ENCODE results near the gene NID1.
"Not testable (repeated sequence)": the region's sequence is repeated elsewhere in the genome, so short reads cannot be mapped to it uniquely, and the experiment has no call there.

NID1 gene

DNA sequence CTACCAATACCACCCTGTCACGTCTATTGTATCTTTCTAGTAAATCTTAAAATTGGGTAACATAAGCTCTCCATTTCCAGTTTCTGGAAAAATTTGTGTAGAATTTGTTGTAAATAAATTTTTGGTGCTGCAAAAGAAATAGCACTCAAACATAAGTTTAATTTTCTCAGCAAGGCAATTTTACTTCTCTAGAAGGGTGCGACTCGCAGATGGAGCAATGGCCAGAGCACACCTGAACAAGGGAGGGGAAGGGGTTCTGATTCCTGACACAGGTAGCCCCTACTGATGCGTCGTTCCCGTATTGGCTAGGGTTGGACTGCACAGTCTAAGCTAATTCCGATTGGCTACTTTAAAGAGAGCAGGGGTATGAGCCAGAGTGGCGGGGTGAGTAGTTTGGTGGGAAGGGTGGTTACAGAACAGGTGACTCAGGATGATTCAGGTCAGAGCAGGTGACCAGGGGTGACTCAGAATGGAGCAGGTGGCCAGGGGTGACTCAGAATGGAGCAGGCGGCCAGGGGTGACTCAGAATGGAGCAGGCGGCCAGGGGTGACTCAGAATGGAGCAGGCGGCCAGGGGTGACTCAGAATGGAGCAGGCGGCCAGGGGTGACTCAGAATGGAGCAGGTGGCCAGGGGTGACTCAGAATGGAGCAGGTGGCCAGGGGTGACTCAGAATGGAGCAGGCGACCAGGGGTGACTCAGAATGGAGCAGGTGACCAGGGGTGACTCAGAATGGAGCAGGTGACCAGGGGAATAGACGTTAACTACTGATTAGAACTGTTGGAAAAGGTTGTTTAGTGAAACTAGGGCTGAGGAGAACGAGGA, 32.0 kb upstream of the NID1 start:
- not testable (repeated sequence) for DNase-seq (ENCODE audit: low spot score)

DNA sequence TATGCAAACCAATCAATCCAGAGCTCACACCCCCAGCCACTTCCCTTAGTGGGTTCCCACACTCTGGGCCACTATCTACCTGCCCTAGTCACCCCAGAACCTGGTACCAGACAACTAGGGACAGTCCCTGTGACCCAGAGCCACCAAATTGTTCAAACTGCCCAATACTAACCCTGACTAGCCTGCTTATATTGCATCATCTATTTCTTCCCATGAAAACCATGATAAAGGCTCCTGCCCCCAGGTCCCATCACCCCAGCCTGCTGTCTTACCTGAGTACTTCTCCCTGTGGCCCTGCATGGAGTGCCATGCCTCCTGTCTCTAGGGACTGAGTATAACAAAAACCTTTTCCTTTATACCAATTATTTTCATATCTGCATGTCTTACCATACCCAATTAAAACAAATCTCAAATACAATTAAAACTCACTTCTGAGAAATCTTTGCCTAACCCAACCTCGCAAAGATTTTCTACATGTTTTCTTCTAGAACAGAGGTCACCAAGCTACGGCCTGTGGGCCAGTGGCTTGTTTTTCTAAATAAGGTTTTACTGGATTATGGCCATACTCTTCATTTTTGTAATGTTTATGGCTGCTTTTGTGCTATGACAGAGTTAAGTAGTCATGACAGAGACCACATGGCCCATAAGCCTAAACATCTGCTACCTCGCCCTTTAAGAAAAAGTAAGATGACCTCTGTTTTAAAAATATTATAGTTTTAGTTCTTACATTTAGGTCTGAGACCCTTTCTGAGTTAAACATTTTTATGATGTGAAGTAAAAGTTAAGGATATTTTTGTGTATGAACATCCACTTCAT, 31.0 kb upstream of the NID1 start:
- no peak for DNase-seq (ENCODE audit: low spot score)

DNA sequence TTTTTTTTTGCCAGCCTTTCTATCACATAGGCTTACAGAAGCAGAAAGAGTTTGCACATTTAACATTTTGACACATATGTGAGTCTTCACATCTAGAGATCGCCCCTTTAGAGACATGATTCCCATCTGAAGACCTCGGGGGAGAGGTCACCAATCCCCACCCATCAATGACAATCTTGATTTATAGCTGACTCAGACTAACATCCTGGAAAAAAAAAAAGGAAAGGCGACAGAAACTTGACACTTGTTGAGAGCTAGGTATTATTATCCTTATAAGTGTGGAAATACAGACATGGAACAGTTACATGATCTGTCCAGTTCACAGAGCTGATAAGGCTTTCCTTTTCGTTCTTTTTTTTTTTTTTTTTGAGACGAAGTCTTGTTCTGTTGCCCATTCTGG, 28.0 kb upstream of the NID1 start:
- no peak for DNase-seq (ENCODE audit: low spot score)

DNA sequence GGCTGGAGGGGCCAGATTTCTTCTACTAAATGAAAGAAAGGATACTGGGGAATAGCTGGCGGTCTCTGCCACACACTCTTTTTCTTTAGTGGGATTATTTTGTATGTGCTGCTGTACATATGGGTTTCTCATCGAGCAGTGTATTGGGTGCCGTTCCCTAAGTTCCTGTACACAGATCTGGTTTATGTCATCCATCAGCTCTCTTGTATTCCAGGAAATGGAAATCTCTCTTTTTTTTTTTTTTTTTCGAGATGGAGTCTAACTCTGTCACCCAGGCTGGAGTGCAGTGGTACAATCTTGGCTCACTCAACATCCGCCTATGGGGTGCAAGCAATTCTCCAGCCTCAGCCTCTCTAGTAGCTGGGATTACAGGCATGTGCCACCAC, 27.0 kb upstream of the NID1 start:
- no peak for DNase-seq (ENCODE audit: low spot score)

DNA sequence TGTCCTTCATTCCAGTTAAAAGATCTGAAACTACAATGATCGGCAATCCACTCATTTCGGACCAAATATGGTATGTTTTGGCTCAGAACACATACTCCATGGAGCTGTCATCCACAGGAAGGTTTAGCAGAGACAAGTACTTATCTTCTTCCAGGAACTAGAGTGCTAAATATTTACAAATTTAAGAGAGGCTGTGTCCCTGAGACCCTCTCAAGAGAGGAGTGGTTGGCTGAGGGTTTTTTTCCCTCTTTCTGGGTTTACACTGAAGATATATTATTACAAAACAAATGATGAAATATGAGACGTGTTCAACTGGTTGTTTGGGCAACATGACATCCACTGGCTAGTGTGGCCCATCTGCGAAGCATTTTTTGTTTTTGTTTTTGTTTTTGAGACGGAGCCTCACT, 25.9 kb upstream of the NID1 start:
- no peak for DNase-seq (ENCODE audit: low spot score)

DNA sequence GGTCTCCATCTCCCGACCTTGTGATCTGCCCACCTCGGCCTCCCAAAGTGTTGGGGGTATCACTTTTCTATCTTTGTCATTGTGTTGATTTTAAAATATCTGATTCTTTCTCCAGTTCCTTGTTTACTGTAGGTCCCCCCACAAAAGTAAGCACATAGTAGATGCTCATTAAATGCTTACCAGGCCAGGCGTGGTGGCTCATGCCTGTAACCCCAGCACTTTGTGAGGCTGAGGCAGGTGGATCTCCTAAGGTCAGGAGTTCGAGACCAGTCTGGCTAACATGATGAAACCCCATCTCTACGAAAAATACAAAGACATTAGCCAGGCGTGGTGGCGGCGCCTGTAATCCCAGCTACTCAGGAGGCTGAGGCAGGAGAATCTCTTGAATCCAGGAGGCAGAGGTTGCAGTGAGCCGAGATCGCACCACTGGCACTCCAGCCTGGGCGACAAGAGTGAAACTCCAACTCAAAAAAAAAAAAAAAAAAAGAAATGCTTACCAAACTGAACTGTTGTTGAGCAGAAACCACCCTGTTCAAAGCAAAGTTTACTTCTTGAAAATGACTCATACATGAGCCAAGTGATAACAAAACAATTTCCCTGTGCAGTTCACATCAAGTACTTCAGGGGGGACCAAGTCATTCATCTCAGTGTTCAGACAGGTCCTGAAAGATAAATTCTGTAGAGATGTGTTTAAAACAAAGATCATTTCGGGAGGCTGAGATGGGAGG, 24.3 kb upstream of the NID1 start:
- no peak for DNase-seq (ENCODE audit: low spot score)

DNA sequence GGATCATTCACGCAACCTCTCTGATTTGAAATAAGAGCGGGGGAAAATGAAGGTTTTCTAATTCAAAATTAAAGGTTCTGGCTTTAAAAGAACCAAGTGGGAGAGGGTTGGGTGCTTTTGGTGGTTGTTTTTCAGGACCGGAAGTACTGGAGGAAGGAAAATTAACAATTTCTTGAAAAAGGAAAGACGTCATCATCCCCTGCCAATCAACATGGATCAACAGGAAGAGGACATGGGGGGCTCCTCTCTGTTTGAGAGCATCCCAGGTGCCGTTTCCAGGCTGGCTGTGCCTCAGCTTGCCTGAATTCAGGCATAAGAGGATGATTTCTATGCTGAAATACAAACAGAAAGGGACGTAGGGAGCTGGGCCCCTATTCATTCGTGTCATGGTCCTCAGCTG, 21.6 kb upstream of the NID1 start:
- DNase-seq (ENCODE audit: low spot score), result no peak

DNA sequence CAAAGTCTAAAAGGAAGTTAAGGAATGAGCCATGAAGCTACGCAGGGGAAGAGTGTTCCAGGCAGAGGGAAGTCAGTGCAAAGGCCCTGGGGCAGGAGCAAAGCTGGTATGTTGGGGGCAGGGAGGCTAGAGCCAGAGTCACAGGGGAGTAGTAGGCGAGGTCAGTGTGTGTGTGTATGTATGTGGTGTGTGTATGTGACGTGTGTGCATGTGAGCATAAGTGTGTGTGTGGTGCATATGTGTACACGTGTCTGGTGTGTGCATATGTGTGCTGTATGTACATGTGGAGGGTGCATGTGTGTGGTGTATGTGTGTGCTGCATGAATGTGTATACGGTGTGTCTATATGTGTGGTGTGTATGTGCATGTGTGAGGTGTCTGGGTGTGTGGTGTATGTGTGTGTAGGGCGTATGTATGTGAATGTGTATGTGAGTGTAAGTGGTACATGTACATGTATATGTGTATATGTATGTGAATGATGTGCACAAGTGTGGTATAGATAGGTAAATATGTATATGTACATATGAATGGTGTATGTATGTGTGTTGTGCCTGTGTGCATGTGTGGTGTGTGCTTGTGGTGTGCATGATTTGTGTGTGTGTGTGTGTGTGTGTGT, 20.8 kb upstream of the NID1 start:
- DNase-seq (ENCODE audit: low spot score), result no peak

DNA sequence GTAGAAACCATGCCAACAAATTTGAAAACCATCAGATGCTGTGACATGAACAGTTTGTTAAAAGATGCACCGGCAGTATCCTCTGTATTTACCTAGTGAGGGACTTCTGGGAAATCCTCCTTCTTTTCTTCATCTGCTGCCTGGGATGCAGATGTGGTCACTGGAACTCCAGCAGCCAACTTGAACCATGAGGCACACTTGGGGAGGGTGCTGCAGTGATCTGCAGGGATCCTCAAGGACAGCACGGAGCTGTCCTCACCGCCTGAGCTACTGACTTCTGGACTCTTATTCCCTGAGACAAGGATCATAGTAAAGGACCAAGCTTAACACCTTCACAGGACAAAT, 19.5 kb upstream of the NID1 start:
- DNase-seq (ENCODE audit: low spot score), result no peak

DNA sequence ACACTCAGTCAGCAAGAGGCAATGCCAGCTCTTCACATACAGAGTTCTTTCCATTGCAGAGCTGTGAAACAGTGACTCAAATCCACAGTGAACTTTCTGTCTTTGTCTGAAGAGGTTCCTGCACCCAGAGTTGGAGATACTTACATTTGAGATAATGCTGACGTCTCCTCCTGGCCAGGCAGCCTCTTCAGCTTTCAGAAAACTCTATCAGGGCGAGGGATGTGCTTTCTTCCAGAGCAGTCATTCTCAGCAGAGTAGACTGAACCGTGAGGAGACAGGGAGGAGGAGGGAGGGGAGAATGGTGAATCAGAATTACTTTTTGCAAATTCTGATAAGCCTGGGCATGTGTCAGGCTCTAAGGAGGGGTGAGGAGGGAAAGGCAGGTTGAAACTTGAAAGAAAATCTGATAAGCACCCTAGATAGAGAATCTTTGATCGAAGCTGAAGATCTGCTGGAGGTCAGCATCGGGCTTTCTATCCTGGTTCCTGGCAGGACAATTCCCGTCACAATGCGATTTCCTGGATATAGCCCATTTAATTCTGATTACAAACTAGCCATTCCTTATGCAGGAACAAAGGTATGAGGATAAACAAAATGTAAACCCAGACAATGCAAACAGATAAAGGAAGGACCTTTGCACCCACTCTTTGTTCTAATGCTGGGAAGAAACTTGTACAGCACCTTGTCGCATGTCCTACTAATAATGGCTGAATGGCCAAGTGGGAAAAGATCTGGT, 18.9 kb upstream of the NID1 start:
- no peak for DNase-seq (ENCODE audit: low spot score)

DNA sequence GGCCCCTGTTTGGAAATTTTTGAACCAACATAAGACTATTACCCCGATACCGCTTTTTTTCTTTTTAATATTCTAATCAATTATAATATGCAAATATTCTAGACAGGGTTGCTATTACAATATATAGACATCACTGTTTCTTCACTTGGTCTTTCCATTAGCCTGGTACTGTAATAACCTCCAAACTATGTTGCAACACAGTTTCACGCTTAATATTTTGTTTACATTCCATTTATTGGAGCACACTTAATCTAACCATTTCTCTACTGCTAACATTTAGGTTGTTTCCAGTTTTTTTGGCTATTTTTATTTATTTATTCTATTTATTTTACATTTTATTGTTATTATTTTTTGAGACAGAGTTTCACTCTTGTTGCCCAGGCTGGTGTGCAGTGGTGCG, 17.6 kb upstream of the NID1 start:
- no peak for DNase-seq (ENCODE audit: low spot score)

DNA sequence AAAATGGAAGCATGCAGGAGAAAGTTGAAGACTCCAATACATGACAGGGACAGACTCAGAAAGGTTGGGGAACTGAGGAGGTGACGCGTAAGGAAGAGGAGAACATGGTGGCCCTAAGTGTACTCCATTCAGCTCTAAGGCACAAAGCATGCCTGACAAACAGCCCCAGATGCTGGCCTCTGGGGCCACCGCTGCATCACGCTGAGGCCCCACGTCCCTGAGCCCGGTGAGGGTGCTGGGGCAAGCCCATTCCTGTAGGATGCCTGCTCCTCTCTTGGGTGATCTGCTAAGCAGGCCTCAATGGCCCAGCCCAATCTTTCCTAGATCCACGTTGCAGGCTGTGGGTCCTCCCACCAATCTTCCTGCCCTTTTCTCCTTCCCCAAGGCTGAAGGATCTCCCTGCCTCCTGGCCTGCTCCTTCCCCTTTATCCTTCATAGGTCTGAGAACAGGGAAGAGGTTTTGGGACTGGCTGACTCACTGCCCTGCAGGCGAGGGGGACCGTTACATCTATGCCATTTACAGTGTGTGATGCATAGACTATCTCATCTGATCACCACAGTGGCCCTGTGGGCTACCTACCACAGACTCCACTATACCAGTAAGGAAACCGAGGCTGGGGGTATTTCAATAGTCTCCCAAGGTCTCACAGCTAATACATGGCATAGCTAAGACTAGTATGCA, 16.8 kb upstream of the NID1 start:
- DNase-seq (ENCODE audit: low spot score), result no peak

DNA sequence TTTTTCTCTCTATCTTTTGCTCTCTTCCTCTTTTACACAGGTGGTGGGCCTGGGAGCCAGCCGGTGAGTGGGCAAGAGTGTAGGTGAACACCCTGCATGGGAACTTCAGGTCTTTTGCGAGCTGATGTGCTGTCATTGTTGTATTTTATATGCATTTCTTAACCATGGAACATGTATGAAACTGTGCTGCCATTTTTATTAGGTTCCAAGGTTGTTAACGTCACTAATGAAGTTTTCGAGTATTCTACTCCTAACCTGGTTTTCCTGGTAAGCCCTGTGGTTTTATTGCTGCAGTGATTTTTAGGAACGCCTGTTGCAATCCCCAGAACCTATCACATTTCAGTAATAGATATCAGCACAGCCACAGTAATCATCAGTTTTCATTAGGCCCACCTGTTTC, 14.8 kb upstream of the NID1 start:
- no peak for DNase-seq (ENCODE audit: low spot score)

DNA sequence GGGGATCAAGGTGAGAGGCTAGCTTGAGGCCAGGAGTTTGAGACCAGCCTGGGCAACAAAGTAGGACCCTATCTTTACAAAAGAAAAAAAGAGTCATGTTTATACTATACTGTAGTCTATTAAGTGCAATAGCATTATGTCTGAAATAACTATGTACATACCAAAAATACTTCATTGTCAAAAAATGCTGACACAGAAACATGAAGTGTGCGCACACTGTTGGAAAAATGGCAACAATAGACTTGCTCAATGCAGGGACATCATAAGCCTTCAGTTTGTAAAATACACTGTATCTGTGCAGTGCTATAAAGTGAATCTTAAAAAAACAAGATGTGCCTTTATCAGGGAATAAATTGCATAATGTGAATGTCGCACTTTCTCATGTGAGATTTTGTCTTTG, 14.1 kb upstream of the NID1 start:
- no peak for DNase-seq (ENCODE audit: low spot score)

DNA sequence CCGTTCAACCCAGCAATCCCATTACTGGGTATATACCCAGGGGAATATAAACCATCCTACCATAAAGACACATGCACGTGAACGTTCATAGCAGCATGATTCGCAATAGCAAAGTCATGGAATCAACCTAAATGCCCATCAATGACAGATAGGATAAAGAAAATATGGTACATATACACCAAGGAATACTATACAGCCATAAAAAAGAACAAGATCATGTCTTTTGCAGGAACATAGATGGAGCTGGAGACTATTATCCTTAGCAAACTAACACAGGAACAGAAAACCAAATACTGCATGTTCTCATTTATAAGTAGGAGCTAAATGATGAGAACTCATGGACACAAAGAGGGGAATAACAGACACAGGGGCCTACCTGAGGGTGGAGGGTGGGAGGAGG, 13.2 kb upstream of the NID1 start:
- DNase-seq (ENCODE audit: low spot score), result not testable (repeated sequence)

DNA sequence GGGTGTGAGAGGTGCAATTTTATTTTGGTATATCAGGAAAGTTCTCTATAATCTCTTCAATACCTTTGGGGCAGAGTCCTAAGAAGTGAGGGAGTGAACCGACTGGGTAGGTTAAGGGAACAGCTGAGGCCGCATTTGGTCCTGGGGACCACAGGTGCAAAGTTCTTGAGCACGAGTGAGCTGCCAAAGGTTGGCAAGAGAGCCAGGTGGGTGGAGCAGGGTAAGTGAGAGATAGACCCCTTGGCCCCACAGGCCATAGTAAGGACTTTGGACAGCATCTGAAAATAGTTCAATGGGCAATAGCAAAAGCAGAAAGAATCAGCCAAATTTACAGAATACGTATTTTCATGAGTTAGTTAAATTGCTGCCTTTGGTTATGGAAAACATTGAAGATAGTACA, 11.0 kb upstream of the NID1 start:
- no peak for DNase-seq (ENCODE audit: low spot score)

DNA sequence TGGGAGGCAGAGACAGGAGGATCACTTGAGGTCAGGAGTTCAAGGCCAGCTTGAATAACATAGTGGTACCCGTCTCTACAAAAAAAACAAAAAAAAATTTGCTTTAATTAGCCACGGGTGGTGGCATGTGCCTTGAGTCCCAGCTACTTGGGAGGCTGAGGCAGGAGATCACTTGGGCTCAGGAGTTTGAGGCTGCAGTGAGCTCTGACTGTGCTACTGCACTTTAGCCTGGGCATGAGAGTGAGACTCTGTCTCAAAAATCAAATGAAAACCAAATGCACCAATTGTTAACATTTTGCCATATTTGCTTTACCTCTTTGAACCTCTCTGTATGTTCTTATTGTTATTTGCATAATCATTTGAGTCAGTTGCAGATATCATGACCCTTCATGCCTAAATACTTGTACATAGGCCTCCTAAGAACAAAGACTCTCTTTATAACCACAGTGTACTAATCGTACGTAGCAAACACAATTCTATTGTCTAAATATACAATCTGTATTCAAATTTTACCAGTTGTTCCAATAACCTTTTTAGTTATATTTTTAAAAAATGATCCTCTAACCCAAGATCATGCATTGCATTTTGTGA, 8.5 kb upstream of the NID1 start:
- no peak for DNase-seq (ENCODE audit: low spot score)

DNA sequence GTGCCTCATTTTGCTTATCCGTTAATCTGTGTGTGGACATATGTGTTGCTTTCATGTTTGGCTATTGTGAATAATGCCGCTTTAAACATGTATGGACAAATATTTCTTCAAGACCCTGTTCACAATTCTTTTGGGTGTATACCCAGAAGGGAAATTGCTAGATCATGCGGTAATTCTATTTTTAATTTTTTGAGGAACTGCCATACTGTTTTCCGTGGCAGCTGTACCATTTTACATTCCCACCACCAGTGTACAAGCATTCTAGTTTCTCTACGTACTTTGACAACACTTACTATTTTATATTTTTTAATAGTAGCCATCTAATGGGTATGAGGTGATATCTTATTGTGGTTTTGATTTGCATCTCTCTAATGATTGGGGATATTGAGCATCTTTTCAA, 7.1 kb upstream of the NID1 start:
- DNase-seq (ENCODE audit: low spot score), result no peak

DNA sequence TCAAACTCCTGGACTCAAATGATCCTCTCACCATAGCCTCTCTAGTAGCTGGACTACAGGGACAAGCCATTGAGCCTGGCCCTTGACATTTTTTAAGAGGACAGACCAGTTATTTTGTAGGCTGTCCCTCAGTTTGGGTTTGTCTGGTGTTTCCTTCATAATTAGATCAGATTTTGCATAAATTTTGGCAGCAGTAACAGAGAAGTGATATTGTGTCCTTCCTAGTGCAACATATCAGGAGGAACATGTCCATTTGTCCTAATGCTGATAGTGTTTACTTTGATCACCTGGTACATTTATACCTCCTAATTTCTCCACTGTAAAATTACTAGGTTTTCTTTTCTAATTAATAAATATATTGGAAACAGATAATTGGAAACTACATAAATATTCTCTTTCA, 5.9 kb upstream of the NID1 start:
- no peak for DNase-seq (ENCODE audit: low spot score)

DNA sequence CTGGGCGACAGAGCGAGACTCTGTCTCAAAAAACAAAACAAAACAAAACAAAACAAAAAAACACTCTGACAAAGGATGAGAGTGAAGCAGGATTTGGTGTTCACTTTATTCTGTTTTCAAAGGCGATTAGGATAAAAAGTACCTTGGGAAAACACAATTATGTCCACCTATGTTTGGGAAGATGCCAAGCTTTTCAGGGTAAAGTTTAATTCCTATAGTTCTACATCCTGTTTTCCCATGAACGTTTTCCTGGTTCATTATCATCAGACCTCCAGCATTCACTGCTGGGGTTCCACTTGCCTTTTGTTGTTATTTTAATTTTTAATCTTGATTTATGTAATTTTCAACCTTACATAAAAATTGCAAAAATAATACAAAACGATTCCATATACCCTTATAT, 4.9 kb upstream of the NID1 start:
- no peak for DNase-seq (ENCODE audit: low spot score)

DNA sequence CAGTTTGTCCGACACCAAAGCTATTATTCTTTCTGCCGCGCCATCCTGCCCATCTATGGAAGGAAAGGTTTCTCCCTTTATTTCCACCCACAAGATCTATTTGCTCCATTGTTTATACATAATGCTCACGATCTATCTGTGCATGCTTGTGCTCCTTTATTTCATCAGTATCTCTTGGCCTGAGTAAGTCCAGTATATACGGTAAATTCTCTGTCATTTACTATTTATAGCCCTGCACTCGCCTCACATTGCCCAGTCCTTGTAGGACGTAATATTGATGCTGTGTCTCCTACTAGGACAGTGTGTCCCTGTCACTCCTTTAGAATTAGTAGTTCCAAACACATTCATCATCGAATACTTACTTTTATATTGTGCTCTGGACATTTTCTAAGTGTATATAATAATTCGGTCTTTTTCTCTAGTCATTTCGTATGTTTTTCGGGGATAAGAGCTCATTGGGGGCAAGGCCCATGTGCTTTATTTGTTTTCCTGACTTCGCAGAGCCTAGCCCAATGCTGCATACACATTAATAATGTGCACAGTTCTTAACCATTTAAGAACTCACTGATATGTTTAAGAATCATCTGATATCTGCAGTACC, 3.1 kb upstream of the NID1 start:
- no peak for DNase-seq (ENCODE audit: low spot score)
